Gastrocnemius medialis (tissue), 4 donors: Measurements from ENCODE around the gene TOP2B. TPM values are rescaled to one million over a fixed set of nuclear protein-coding genes. Genes with fewer than 3 reads are reported as not detected.

ENCODE experiments used
- ATAC-seq, 2 donors: fragments of 150-250 bp; one replicate each; pipeline ENCODE4 v1.9.1; 2016
- DNase-seq, 2 donors: peaks; one replicate each; pipeline ENCODE4 v3.0.0-alpha.2; 2019
- H3K27ac ChIP-seq, 4 donors: fragments of 200-600 bp; sonication (generic); 1 replicate in 1 of 4; 2 replicates in 3 of 4; pipeline ENCODE4 v1.5.1; 2016 to 2018; ENCODE audit warnings: mild to moderate bottlenecking in 2 of 4, moderate library complexity in 1 of 4
- H3K27me3 ChIP-seq, 3 donors: fragments of 200-600 bp; sonication (generic) in 2 of 3; 1 replicate in 1 of 3; 2 replicates in 2 of 3; pipeline versions ENCODE4 v1.5.1 to v1.6.0; 2016 to 2019; ENCODE audit warnings: mild to moderate bottlenecking in 1 of 3, moderate library complexity in 1 of 3
- H3K36me3 ChIP-seq, 2 donors: fragments of 200-600 bp; sonication (generic) in 1 of 2; one replicate each; pipeline ENCODE4 v1.5.1; 2017 to 2018
- H3K4me1 ChIP-seq, 2 donors: fragments of 200-600 bp; sonication (generic) in 1 of 2; one replicate each; pipeline ENCODE4 v1.5.1; 2016 to 2017; ENCODE audit warnings: mild to moderate bottlenecking in 2 of 2
- H3K4me3 ChIP-seq, 4 donors: fragments of 200-600 bp; sonication (generic) in 3 of 4; 1 replicate in 1 of 4; 2 replicates in 3 of 4; pipeline ENCODE4 v1.5.1; 2016 to 2019; ENCODE audit warnings: mild to moderate bottlenecking in 2 of 4
- H3K9me3 ChIP-seq, 3 donors: fragments of 200-600 bp; sonication (generic) in 2 of 3; 1 replicate in 1 of 3; 2 replicates in 2 of 3; pipeline ENCODE4 v1.5.1; 2016 to 2019
- POLR2A ChIP-seq, 2 donors: fragments of 450-650 bp; IDR thresholded peaks; one replicate each; pipeline ENCODE4 v1.6.1; 2017; ENCODE audit warnings: antibody characterized with exemption in 2 of 2, mild to moderate bottlenecking in 2 of 2, moderate library complexity in 2 of 2
- in situ Hi-C, 4 donors: fragments of 200-750 bp; cut with MboI; loops; one replicate each; pipeline versions ENCODE4 v1.15.0 to v1.8.0; 2017; ENCODE audit warnings: low sequenced_read_pairs in 4 of 4
- intact Hi-C: fragments of 100-400 bp; cut with DNase I; formaldehyde crosslinking; loops from one replicate; pipeline ENCODE4 v1.15.1; 2023; ENCODE audit warnings: low total_unique reads
- total RNA-seq, 4 donors: library from RNA; depleted of rRNA; stranded (reverse); fragments of >200 nt; gene quantifications; one replicate each; pipeline versions ENCODE4 v1.1.0 to v1.2.3, GENCODE V29; 2016
- TF ChIP-seq, protein P1 (sequence below), 5 experiments: fragments of 450-650 bp in 3 of 5; fragments of 200-600 bp in 2 of 5; sonication (generic) in 2 of 5; IDR thresholded peaks in 4 of 5; conservative IDR thresholded peaks in 1 of 5; 1 replicate in 4 of 5; 2 replicates in 1 of 5; pipeline ENCODE4 v1.5.1; 2016 to 2019; ENCODE audit warnings: antibody characterized with exemption in 5 of 5, mild to moderate bottlenecking in 3 of 5, moderate library complexity in 3 of 5

Gene TOP2B
- total RNA-seq, 4 donors from 2014 or later = 56.1 to 81.5 (median 64.7) TPM

DNA sequence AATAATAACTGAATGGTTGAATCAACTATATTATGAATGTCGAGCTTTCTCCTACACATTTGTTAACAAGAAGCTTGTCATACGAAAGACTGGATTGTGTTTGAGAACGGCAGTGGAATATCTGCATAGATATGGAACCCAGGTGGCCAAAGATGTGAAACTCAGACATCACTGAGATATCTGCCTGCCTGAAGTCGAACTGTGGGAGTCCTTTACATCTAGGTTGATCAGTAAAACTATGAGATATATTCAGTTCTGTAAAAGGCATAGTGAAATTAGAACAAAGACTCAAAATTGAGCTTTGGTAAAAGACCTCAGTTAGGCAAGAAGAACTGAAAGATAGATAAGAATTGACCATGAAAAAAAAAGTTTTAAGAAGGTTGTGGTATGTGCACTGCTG, 41.5 kb upstream of the TOP2B start:
- H3K9me3 ChIP-seq = no peaks in the 10 kb centered on the region
- H3K27ac ChIP-seq = no peak overlapping the region
- intact Hi-C loops = no loop called here

DNA sequence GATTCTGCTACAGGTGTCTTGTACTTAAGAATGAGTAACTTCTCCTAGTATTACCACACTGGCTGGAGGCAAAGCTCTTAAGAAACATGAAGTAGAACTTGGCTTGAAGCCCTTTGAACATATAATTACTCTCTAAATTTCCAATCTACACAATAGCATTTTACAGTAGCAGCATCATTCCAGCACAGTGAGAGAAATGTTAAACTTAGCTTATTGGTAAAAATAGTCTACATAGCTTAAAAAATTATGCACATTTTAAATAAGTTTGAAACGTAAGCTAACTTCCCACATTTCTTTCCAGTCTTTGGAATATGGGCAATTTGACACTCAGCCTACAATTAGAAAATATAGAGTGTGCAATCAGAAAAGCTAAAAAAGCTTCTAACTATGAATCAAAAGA, 32.8 kb upstream of the TOP2B start:
- no peaks in the 10 kb centered on the region for H3K36me3 ChIP-seq
- H3K4me3 ChIP-seq = no peak overlapping the region
- in situ Hi-C loops = no loop called here
- no peak overlapping the region for H3K27ac ChIP-seq
- no peaks in the 10 kb centered on the region for H3K4me1 ChIP-seq
- intact Hi-C loops = no loop called here
- no peaks in the 10 kb centered on the region for H3K9me3 ChIP-seq
- ATAC-seq (no peak), DNase-seq (no peak)
- H3K27me3 ChIP-seq = no peaks in the 10 kb centered on the region
- no peak for TF ChIP-seq POLR2A (IDR thresholded peaks at IDR 0.05)
- TF ChIP-seq, protein P1, sequence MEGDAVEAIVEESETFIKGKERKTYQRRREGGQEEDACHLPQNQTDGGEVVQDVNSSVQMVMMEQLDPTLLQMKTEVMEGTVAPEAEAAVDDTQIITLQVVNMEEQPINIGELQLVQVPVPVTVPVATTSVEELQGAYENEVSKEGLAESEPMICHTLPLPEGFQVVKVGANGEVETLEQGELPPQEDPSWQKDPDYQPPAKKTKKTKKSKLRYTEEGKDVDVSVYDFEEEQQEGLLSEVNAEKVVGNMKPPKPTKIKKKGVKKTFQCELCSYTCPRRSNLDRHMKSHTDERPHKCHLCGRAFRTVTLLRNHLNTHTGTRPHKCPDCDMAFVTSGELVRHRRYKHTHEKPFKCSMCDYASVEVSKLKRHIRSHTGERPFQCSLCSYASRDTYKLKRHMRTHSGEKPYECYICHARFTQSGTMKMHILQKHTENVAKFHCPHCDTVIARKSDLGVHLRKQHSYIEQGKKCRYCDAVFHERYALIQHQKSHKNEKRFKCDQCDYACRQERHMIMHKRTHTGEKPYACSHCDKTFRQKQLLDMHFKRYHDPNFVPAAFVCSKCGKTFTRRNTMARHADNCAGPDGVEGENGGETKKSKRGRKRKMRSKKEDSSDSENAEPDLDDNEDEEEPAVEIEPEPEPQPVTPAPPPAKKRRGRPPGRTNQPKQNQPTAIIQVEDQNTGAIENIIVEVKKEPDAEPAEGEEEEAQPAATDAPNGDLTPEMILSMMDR (IDR thresholded peaks at IDR 0.05 in 4 of 5, conservative IDR thresholded peaks at IDR 0.05 in 1 of 5) = no peak

More for the DNA sequence above, 41.5 kb upstream of the TOP2B start:
- Histone ChIP-seq H3K27me3 (peaks cover 0 to 2% (median 0%) of the 10 kb centered on the region in 3 donors), H3K36me3 (no peaks in the 10 kb centered on the region), H3K4me3 (no peak overlapping the region), H3K4me1 (no peaks in the 10 kb centered on the region)
- in situ Hi-C loops = no loop called here
- TF ChIP-seq, protein P1 (IDR thresholded peaks at IDR 0.05 in 4 of 5, conservative IDR thresholded peaks at IDR 0.05 in 1 of 5) = no peak
- TF ChIP-seq POLR2A (IDR thresholded peaks at IDR 0.05) = no peak
- DNase-seq = no peak
- no peak for ATAC-seq

GRCh38 chr3:25695731-25696420, 31.2 kb upstream of the TOP2B start:
- no peak for TF ChIP-seq POLR2A (IDR thresholded peaks at IDR 0.05)
- TF ChIP-seq, protein P1 (IDR thresholded peaks at IDR 0.05 in 4 of 5, conservative IDR thresholded peaks at IDR 0.05 in 1 of 5) = no peak
- ATAC-seq (no peak), DNase-seq (no peak)
- no peak overlapping the region for H3K4me3 ChIP-seq
- no peaks in the 10 kb centered on the region for H3K4me1 ChIP-seq
- in situ Hi-C loops (no loop called here), intact Hi-C loops (no loop called here)
- H3K27ac ChIP-seq = no peak overlapping the region
- no peaks in the 10 kb centered on the region for H3K36me3 ChIP-seq
- H3K9me3 ChIP-seq = no peaks in the 10 kb centered on the region
- H3K27me3 ChIP-seq = no peaks in the 10 kb centered on the region

DNA sequence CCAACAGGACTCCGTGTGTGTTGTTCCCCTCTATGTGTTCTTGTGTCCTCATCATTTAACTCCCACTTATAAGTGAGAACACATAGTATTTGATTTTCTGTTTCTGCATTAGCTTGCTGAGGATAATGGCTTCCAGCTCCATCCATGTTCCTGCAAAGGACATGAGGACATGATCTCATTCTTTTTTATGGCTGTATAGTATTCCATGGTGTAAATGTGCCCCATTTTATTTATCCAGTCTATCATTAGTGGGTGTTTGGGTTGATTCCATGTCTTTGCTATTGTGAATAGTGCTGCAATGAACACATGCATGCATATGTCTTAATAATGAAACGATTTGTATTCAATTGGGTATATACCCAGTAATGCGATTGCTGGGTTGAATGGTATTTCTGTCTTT, 28.5 kb upstream of the TOP2B start:
- no peaks in the 10 kb centered on the region for H3K27me3 ChIP-seq
- DNase-seq (no peak), ATAC-seq (no peak)
- H3K4me3 ChIP-seq = no peak overlapping the region
- no peak for TF ChIP-seq POLR2A (IDR thresholded peaks at IDR 0.05)
- TF ChIP-seq, protein P1 (IDR thresholded peaks at IDR 0.05 in 4 of 5, conservative IDR thresholded peaks at IDR 0.05 in 1 of 5) = no peak
- H3K9me3 ChIP-seq = no peaks in the 10 kb centered on the region
- no peaks in the 10 kb centered on the region for H3K4me1 ChIP-seq
- in situ Hi-C loops (no loop called here), intact Hi-C loops (no loop called here)
- no peak overlapping the region for H3K27ac ChIP-seq
- H3K36me3 ChIP-seq = no peaks in the 10 kb centered on the region

DNA sequence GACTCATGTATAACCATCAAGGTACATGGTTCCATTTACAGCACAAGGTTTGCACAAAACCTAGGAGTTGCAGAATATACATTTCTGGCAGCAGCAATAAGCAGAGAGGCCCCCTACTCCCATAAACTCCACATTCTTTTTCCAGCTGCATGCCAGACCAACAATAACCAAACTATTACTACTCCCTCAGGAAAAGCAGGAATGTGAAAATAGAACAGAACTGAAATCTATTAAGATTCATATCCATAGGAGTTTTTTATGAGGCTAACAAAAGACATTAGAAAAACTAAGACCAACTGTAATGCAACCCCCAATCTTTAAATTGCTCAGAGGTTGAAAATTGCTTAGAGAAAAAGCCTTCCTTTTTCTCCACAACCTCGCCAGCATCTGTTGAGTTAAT, 27.6 kb upstream of the TOP2B start:
- no peaks in the 10 kb centered on the region for H3K36me3 ChIP-seq
- H3K4me3 ChIP-seq = no peak overlapping the region
- DNase-seq = no peak
- no peaks in the 10 kb centered on the region for H3K4me1 ChIP-seq
- TF ChIP-seq, protein P1 (IDR thresholded peaks at IDR 0.05 in 4 of 5, conservative IDR thresholded peaks at IDR 0.05 in 1 of 5) = no peak
- TF ChIP-seq POLR2A (IDR thresholded peaks at IDR 0.05) = no peak
- intact Hi-C loops (no loop called here), in situ Hi-C loops (no loop called here)
- no peak overlapping the region for H3K27ac ChIP-seq
- H3K9me3 ChIP-seq = no peaks in the 10 kb centered on the region
- no peak for ATAC-seq
- no peaks in the 10 kb centered on the region for H3K27me3 ChIP-seq
